ENCODE data around the gene SNU13.

- TF ChIP-seq EP300 (IDR thresholded peaks at IDR 0.05) (no peak), POLR2AphosphoS5 (IDR thresholded peaks at IDR 0.05) (no peak), CTCF (IDR thresholded peaks at IDR 0.05) (no peak), POLR2A (IDR thresholded peaks at IDR 0.05) (no peak)
These were observed 38.4 kb downstream of the SNU13 start for GRCh38 chr22:41650229-41650628.
